ENCODE data around the gene COPB2. TPM values are rescaled to one million over a fixed set of nuclear protein-coding genes. Genes with fewer than 3 reads are reported as not detected.
"Not testable (repeated sequence)": the region's sequence is repeated elsewhere in the genome, so short reads cannot be mapped to it uniquely, and the experiment has no call there.

Gene COPB2
- total RNA-seq, 3 donors from 2014 or later (not counting 1 experiment from before 2014, with no cell fraction given): 34.7 to 50.2 (median 42.4) TPM

GRCh38 chr3:139339219-139339906, 50.1 kb downstream of the COPB2 start:
- peaks cover 4% of the 10 kb centered on the region in 2 donors for H3K9me3 Mint-ChIP-seq
- Histone ChIP-seq H3K27ac (ENCODE audit: low read length) (no peak overlapping the region), H3K9me3 (ENCODE audit: control insufficient read depth, insufficient read depth, low read length) (no peaks in the 10 kb centered on the region), H3K36me3 (ENCODE audit: control insufficient read depth, insufficient read depth, low read length) (no peaks in the 10 kb centered on the region), H3K27me3 (ENCODE audit: control insufficient read depth, insufficient read depth, low read length) (peaks cover 3% of the 10 kb centered on the region), H3K4me1 (ENCODE audit: control insufficient read depth, insufficient read depth, low read length) (peaks cover 9% of the 10 kb centered on the region), H3K4me3 (ENCODE audit: low read length) (no peak overlapping the region)
- WGBS (ENCODE audit: insufficient coverage): 70% methylated on average over 4 of the region's 4 CpGs
- no peaks in the 10 kb centered on the region for H3K36me3 Mint-ChIP-seq
- peaks cover 0 to 9% of the 10 kb centered on the region in 2 donors for H3K4me1 Mint-ChIP-seq
- peaks cover 19 to 26% of the 10 kb centered on the region in 2 donors for H3K27me3 Mint-ChIP-seq (ENCODE audit: low read depth in 2 of 2)
- ATAC-seq (peak in 1 of 3 donors; percentile 57), DNase-seq (no peak)
- H3K4me3 Mint-ChIP-seq: no peak overlapping the region
- intact Hi-C loops (cut with micrococcal nuclease): no loop called here
- no peak overlapping the region for H3K27ac Mint-ChIP-seq
- TF ChIP-seq, protein P1, sequence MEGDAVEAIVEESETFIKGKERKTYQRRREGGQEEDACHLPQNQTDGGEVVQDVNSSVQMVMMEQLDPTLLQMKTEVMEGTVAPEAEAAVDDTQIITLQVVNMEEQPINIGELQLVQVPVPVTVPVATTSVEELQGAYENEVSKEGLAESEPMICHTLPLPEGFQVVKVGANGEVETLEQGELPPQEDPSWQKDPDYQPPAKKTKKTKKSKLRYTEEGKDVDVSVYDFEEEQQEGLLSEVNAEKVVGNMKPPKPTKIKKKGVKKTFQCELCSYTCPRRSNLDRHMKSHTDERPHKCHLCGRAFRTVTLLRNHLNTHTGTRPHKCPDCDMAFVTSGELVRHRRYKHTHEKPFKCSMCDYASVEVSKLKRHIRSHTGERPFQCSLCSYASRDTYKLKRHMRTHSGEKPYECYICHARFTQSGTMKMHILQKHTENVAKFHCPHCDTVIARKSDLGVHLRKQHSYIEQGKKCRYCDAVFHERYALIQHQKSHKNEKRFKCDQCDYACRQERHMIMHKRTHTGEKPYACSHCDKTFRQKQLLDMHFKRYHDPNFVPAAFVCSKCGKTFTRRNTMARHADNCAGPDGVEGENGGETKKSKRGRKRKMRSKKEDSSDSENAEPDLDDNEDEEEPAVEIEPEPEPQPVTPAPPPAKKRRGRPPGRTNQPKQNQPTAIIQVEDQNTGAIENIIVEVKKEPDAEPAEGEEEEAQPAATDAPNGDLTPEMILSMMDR (IDR thresholded peaks at IDR 0.05): no peak

DNA sequence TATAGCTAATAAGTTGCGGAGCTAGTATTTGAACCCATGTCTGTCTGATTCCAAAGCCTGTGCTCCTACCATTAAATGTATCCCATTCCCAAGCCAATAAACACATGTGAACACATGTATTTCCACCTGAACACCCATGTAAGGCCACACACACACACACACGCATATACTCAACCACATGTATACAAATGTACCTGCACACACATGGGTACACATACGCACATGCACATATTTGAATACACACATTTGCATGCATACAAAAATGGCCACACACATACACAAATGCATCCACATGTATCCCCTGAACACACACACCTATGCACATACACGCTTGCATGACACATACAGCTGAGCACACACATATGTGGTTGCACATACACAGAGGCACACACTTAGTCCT, 51.0 kb downstream of the COPB2 start:
- Histone ChIP-seq H3K4me3 (ENCODE audit: low read length) (no peak overlapping the region), H3K36me3 (ENCODE audit: control insufficient read depth, insufficient read depth, low read length) (no peaks in the 10 kb centered on the region), H3K27ac (ENCODE audit: low read length) (no peak overlapping the region), H3K4me1 (ENCODE audit: control insufficient read depth, insufficient read depth, low read length) (peaks cover 2% of the 10 kb centered on the region), H3K9me3 (ENCODE audit: control insufficient read depth, insufficient read depth, low read length) (no peaks in the 10 kb centered on the region), H3K27me3 (ENCODE audit: control insufficient read depth, insufficient read depth, low read length) (peaks cover 3% of the 10 kb centered on the region)
- H3K9me3 Mint-ChIP-seq: peaks cover 4% of the 10 kb centered on the region in 2 donors
- no peak overlapping the region for H3K27ac Mint-ChIP-seq
- no peak overlapping the region for H3K4me3 Mint-ChIP-seq
- intact Hi-C loops (cut with micrococcal nuclease): no loop called here
- peak in 1 of 3 donors; percentile 24 for ATAC-seq
- H3K27me3 Mint-ChIP-seq (ENCODE audit: low read depth in 2 of 2): peaks cover 25 to 26% of the 10 kb centered on the region in 2 donors
- H3K36me3 Mint-ChIP-seq: no peaks in the 10 kb centered on the region
- no peak for DNase-seq
- TF ChIP-seq, protein P1 (IDR thresholded peaks at IDR 0.05): no peak
- 95% methylated on average over 4 of the region's 4 CpGs for WGBS (ENCODE audit: insufficient coverage)
- H3K4me1 Mint-ChIP-seq: peaks cover 0 to 7% of the 10 kb centered on the region in 2 donors

- H3K36me3 Mint-ChIP-seq; DNase-seq; ATAC-seq; H3K36me3 ChIP-seq (ENCODE audit: control insufficient read depth, insufficient read depth, low read length); H3K4me1 Mint-ChIP-seq; H3K4me3 ChIP-seq (ENCODE audit: low read length); H3K9me3 ChIP-seq (ENCODE audit: control insufficient read depth, insufficient read depth, low read length); H3K4me3 Mint-ChIP-seq; H3K27ac Mint-ChIP-seq; H3K27me3 ChIP-seq (ENCODE audit: control insufficient read depth, insufficient read depth, low read length); H3K27ac ChIP-seq (ENCODE audit: low read length); H3K9me3 Mint-ChIP-seq; H3K4me1 ChIP-seq (ENCODE audit: control insufficient read depth, insufficient read depth, low read length); intact Hi-C loops (cut with micrococcal nuclease): not testable (repeated sequence)
- H3K27me3 Mint-ChIP-seq (ENCODE audit: low read depth in 2 of 2): peaks cover 31 to 50% of the 10 kb centered on the region in 2 donors
- WGBS (ENCODE audit: insufficient coverage): no CpG with 5 or more reads among the region's 1 CpG
Observed at GRCh38 chr3:139334675-139335074, 54.8 kb downstream of the COPB2 start.

- TF ChIP-seq, protein P1 (IDR thresholded peaks at IDR 0.05): no peak
- peaks cover 6 to 16% of the 10 kb centered on the region in 2 donors for H3K4me1 Mint-ChIP-seq
- H3K36me3 Mint-ChIP-seq: no peaks in the 10 kb centered on the region
- no peaks in the 10 kb centered on the region for H3K9me3 ChIP-seq (ENCODE audit: control insufficient read depth, insufficient read depth, low read length)
- H3K4me3 ChIP-seq (ENCODE audit: low read length): no peak overlapping the region
- no peak overlapping the region for H3K27ac ChIP-seq (ENCODE audit: low read length)
- H3K4me3 Mint-ChIP-seq: no peak overlapping the region
- intact Hi-C loops (cut with micrococcal nuclease): no loop called here
- WGBS (ENCODE audit: insufficient coverage): 82% methylated on average over 2 of the region's 2 CpGs
- peaks cover 7% of the 10 kb centered on the region for H3K27me3 ChIP-seq (ENCODE audit: control insufficient read depth, insufficient read depth, low read length)
- H3K27me3 Mint-ChIP-seq (ENCODE audit: low read depth in 2 of 2): peaks cover 22 to 44% of the 10 kb centered on the region in 2 donors
- H3K4me1 ChIP-seq (ENCODE audit: control insufficient read depth, insufficient read depth, low read length): peaks cover 11% of the 10 kb centered on the region
- no peaks in the 10 kb centered on the region for H3K36me3 ChIP-seq (ENCODE audit: control insufficient read depth, insufficient read depth, low read length)
- ATAC-seq: no peak
- H3K27ac Mint-ChIP-seq: no peak overlapping the region
- no peak for DNase-seq
- no peaks in the 10 kb centered on the region for H3K9me3 Mint-ChIP-seq
Observed at GRCh38 chr3:139332092-139332491, 57.4 kb downstream of the COPB2 start.
